Suprapubic skin (tissue), 4 donors: ENCODE data around the gene GSPT1. TPM values are rescaled to one million over a fixed set of nuclear protein-coding genes. Genes with fewer than 3 reads are reported as not detected.
A peak's percentile ranks its signal among the peaks of the same experiment; 100 is the strongest.
"Not testable (repeated sequence)": the region's sequence is repeated elsewhere in the genome, so short reads cannot be mapped to it uniquely, and the experiment has no call there.

ENCODE experiments used
- DNase-seq, 2 donors: peaks; one replicate each; pipeline ENCODE4 v3.0.0-alpha.2; 2019; ENCODE audit warnings: low spot score in 2 of 2
- H3K27ac ChIP-seq: fragments of 200-600 bp; sonication (generic); one replicate; pipeline ENCODE4 v1.5.1; 2019
- H3K27me3 ChIP-seq: fragments of 200-600 bp; sonication (generic); one replicate; pipeline ENCODE4 v1.5.1; 2019
- H3K36me3 ChIP-seq: fragments of 200-600 bp; sonication (generic); one replicate; pipeline ENCODE4 v1.5.1; 2019
- H3K4me1 ChIP-seq: fragments of 200-600 bp; sonication (generic); one replicate; pipeline ENCODE4 v1.5.1; 2019
- H3K4me3 ChIP-seq: fragments of 200-600 bp; sonication (generic); one replicate; pipeline ENCODE4 v1.5.1; 2019; ENCODE audit warnings: mild to moderate bottlenecking
- H3K9me3 ChIP-seq: fragments of 200-600 bp; sonication (generic); one replicate; pipeline ENCODE4 v1.5.1; 2019
- CTCF ChIP-seq, 2 donors: fragments of 200-600 bp in 1 of 2; fragments of 450-650 bp in 1 of 2; sonication (generic) in 1 of 2; IDR thresholded peaks; one replicate each; pipeline ENCODE4 v1.5.1; 2016 to 2019; ENCODE audit warnings: antibody characterized with exemption in 2 of 2, mild to moderate bottlenecking in 1 of 2, moderate library complexity in 1 of 2
- EP300 ChIP-seq: sonication (generic); formaldehyde crosslinking; IDR thresholded peaks from one replicate; pipeline ENCODE4 v1.6.1; 2017; ENCODE audit warnings: antibody characterized with exemption
- POLR2A ChIP-seq, 2 donors: fragments of 450-650 bp; IDR thresholded peaks; one replicate each; pipeline ENCODE4 v1.6.1; 2017; ENCODE audit warnings: antibody characterized with exemption in 2 of 2, mild to moderate bottlenecking in 2 of 2, moderate library complexity in 2 of 2
- POLR2AphosphoS5 ChIP-seq, 3 donors: sonication (generic); formaldehyde crosslinking; IDR thresholded peaks; one replicate each; pipeline ENCODE4 v1.6.1; 2017; ENCODE audit warnings: antibody characterized with exemption in 3 of 3
- WGBS: methylation state at CpG from one replicate; pipeline ENCODE4 v1.1.5; 2018; 5-methylcytosine and 5-hydroxymethylcytosine counted together
- total RNA-seq, 4 donors: library from RNA; depleted of rRNA; stranded (reverse); fragments of >200 nt; gene quantifications; one replicate each; pipeline ENCODE4 v1.1.0, GENCODE V29; 2016

The GSPT1 gene
- total RNA-seq, 4 donors from 2014 or later, result 52.8 to 71.1 (median 62.2) TPM

GRCh38 chr16:11957591-11958395 lies 42.0 kb upstream of the GSPT1 start:
- Histone ChIP-seq H3K27me3 (no peaks in the 10 kb centered on the region), H3K9me3 (no peaks in the 10 kb centered on the region), H3K36me3 (no peaks in the 10 kb centered on the region), H3K4me1 (no peaks in the 10 kb centered on the region), H3K27ac (no peak overlapping the region), H3K4me3 (no peak overlapping the region)
- TF ChIP-seq CTCF (IDR thresholded peaks at IDR 0.05), result no peak
- TF ChIP-seq EP300, result no peak
- TF ChIP-seq POLR2AphosphoS5 (IDR thresholded peaks at IDR 0.05), result no peak
- TF ChIP-seq POLR2A (IDR thresholded peaks at IDR 0.05), result no peak
- 85% methylated on average over 10 of the region's 10 CpGs for WGBS
- DNase-seq, result peak in 1 of 2 donors; percentile 37

DNA sequence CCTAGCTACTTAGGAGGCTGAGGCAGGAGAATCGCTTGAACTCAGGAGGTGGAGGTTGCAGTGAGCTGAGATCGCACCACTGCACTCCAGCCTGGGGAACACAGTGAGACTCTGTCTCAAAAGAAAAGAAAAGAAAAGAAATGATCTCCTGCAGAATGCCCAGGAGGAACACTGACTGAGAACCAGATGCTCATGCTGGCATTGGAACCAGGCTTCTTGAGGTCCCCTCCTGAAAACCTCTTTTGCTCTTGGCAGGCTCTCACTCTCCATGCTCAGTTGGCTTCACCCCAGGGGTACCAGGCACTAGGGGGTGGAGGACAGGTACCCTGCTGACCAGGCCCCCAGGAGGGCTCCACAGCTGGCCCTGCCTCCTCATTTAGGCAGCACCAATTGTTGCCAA lies 40.8 kb upstream of the GSPT1 start:
- Histone ChIP-seq H3K36me3 (no peaks in the 10 kb centered on the region), H3K4me3 (no peak overlapping the region), H3K27me3 (no peaks in the 10 kb centered on the region), H3K9me3 (no peaks in the 10 kb centered on the region), H3K4me1 (no peaks in the 10 kb centered on the region), H3K27ac (no peak overlapping the region)
- DNase-seq, result peak in 1 of 2 donors; percentile 31
- TF ChIP-seq POLR2AphosphoS5 (IDR thresholded peaks at IDR 0.05) (no peak), POLR2A (IDR thresholded peaks at IDR 0.05) (no peak), EP300 (no peak), CTCF (IDR thresholded peaks at IDR 0.05) (no peak)
- WGBS, result 92% methylated on average over 2 of the region's 2 CpGs

- DNase-seq, result peak in 1 of 2 donors; percentile 60
- no peak overlapping the region for H3K4me3 ChIP-seq
- H3K4me1 ChIP-seq, result no peaks in the 10 kb centered on the region
- H3K27ac ChIP-seq, result no peak overlapping the region
- no peaks in the 10 kb centered on the region for H3K36me3 ChIP-seq
- H3K27me3 ChIP-seq, result no peaks in the 10 kb centered on the region
- TF ChIP-seq EP300 (no peak), CTCF (IDR thresholded peaks at IDR 0.05) (no peak), POLR2AphosphoS5 (IDR thresholded peaks at IDR 0.05) (no peak), POLR2A (IDR thresholded peaks at IDR 0.05) (no peak)
- WGBS, result 35% methylated on average over 8 of the region's 8 CpGs
- no peaks in the 10 kb centered on the region for H3K9me3 ChIP-seq
Observed at GRCh38 chr16:11955713-11956123, 40.0 kb upstream of the GSPT1 start.

DNA sequence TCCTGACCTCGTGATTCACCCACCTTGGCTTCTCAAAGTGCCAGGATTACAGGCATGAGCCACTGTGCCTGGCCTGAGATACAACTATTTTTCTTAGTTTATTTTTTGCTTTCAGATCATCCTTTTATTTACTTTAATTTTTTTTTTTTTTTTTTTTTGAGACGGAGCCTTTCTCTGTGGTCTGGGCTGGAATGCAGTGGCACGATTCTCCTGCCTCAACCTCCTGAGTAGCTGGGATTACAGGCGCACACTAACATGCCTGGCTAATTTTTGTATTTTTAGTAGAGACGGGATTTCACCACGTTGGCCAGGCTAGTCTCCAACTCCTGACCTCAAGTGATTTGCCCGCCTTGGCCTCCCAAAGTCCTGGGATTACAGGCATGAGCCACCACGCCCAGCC lies 37.8 kb upstream of the GSPT1 start:
- WGBS, result 89% methylated on average over 8 of the region's 8 CpGs
- not testable (repeated sequence) for H3K4me1 ChIP-seq, DNase-seq, H3K27ac ChIP-seq, H3K27me3 ChIP-seq, H3K9me3 ChIP-seq, H3K4me3 ChIP-seq, H3K36me3 ChIP-seq

- Histone ChIP-seq H3K4me3 (no peak overlapping the region), H3K27ac (no peak overlapping the region), H3K4me1 (no peaks in the 10 kb centered on the region), H3K36me3 (no peaks in the 10 kb centered on the region), H3K27me3 (no peaks in the 10 kb centered on the region), H3K9me3 (no peaks in the 10 kb centered on the region)
- 84% methylated on average over 5 of the region's 5 CpGs for WGBS
- no peak for DNase-seq
- TF ChIP-seq POLR2A (IDR thresholded peaks at IDR 0.05) (no peak), CTCF (IDR thresholded peaks at IDR 0.05) (no peak), EP300 (no peak), POLR2AphosphoS5 (IDR thresholded peaks at IDR 0.05) (no peak)
Observed at GRCh38 chr16:11950388-11950787, 34.6 kb upstream of the GSPT1 start.
